GM21423 (cell line): ENCODE measurements around the gene RCCD1.

ENCODE experiments used
- ATAC-seq: cut with Tn5 transposase; IDR thresholded peaks from one replicate; pipeline ENCODE4 v1.9.1; 2021; ENCODE audit warnings: mild to moderate bottlenecking, moderate library complexity; ENCODE audit not compliant: unreplicated experiment

Gene RCCD1

DNA sequence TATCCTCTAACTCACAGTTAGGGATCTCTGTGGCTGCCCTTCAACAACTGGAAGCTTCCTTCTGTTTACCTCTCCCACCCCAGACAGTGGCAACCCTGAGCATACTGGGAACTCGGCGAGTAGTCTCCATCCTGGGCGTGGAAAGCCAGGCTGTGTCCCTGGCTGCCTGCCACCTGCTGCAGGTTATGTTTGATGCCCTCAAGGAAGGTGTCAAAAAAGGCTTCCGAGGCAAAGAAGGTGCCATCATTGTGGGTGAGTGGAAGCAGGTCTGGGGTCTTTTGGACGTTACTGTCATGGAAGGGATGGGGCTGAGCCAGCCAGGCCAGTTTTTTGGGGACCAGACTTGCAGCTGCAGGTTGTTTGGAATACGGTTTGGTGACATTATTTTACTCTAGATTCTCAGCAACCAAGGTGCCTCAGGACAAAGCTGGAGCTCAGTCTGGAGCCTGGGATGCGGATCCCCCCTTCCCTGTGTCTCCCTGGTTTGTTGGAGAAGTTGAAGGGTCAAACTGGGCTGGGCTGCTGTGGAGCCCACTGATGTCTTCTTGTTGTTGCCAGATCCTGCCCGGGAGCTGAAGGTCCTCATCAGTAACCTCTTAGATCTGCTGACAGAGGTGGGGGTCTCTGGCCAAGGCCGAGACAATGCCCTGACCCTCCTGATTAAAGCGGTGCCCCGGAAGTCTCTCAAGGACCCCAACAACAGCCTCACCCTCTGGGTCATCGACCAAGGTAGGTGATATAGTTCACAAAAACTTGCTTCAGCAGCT, 12.1 kb upstream of the RCCD1 start:
- ATAC-seq = no peak

DNA sequence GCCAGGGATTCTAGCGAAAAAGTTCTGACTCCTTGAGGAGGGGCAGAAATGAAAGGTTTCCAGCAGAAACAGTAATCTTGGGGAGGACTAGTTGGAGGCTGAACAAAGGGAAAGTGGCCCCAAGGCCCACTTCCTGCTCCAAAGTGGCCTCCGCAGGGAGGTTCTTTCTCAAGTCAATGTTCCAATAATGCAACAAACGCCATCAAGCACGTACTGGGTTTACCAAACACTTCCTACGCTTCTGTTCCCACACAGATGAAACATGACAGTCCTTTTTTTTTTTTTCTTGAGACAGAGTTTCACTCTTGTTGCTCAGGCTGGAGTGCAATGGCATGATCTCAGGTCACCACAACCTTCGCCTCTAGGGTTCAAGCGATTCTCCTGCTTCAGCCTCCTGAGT, 9.6 kb upstream of the RCCD1 start:
- no peak for ATAC-seq

DNA sequence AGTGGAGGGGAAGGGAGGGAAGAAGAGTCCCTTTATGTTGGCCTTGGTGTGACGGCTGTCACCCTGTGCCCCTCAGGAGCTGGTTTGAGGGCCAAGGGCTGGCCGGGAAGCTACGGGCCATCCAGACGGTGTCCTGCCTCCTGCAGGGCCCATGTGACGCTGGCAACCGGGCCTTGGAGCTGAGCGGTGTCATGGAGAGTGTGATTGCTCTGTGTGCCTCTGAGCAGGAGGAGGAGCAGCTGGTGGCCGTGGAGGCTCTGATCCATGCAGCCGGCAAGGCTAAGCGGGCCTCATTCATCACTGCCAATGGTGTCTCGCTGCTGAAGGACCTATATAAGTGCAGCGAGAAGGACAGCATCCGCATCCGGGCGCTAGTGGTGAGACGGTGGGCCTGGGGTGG, 8.1 kb upstream of the RCCD1 start:
- no peak for ATAC-seq

DNA sequence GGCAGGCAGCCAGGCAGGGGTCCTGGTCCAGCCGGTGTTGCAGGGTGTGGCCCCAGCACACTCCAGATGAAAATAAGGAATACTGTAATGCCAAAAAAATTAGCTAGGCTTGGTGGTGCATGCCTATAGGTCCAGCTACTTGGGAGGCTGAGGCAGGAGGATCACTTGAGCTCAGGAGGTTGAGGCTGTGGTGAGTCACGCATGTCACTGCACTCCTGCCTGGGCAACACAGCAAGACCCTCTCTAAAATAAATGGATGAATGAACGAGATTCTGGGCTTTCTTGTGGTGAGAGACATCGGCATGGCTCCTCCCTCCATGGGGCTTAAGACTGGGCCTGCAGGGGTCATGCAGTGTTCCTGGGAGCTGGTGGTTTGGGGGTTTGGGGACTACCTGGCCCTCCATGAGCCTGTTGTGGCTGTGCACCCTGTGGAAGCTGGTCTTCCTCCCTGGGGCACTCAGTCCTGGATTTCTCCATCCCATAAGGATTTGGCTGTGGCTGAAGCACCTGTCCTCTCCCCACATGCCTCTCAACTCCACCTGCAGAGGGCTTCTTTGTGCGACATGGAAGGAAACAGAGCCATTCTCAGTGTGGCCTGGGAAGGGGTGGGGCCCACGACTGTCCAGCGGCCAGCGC, 7.6 kb upstream of the RCCD1 start:
- no peak for ATAC-seq

DNA sequence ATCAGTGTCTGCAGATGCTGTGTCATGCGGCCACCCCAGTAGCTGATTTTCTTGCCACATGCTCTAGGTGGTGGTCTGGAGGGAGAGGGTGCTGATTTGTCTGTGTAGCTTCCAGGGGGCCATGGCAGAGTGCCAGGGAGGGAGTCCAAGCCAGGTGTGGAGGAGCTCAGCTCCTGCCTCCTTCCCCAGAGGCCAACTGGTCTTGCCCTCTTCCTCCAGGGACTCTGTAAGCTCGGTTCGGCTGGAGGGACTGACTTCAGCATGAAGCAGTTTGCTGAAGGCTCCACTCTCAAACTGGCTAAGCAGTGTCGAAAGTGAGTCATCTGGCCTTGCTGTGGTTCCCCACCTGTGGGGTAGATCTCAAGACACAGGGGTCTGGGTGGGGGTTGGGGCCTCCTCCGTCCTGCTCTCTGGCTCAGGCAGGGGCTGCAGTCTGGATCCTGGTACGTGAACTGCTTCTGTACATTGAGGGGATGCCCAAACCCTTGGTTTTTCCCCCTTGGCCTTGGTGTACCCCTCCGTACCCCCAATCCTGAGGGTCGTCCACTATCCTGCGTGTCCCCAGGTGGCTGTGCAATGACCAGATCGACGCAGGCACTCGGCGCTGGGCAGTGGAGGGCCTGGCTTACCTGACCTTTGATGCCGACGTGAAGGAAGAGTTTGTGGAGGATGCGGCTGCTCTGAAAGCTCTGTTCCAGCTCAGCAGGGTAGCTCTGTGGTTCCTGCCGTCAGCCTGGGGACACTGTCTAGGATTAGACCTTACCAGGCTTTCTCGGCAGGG, 6.9 kb upstream of the RCCD1 start:
- no peak for ATAC-seq

DNA sequence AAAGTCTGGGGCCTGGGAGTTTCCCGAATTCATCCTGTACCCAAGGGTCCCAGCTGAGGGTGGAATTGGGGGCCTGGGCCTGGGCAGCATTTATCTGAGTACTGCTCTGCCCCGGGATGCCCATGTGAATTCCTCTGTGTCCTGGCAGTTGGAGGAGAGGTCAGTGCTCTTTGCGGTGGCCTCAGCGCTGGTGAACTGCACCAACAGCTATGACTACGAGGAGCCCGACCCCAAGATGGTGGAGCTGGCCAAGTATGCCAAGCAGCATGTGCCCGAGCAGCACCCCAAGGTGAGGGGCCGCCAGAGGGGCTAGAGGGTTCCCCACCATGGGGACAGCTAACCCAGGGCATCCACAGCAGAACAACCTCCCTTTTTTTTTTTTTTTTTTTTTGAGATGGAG, 6.2 kb upstream of the RCCD1 start:
- ATAC-seq = no peak

DNA sequence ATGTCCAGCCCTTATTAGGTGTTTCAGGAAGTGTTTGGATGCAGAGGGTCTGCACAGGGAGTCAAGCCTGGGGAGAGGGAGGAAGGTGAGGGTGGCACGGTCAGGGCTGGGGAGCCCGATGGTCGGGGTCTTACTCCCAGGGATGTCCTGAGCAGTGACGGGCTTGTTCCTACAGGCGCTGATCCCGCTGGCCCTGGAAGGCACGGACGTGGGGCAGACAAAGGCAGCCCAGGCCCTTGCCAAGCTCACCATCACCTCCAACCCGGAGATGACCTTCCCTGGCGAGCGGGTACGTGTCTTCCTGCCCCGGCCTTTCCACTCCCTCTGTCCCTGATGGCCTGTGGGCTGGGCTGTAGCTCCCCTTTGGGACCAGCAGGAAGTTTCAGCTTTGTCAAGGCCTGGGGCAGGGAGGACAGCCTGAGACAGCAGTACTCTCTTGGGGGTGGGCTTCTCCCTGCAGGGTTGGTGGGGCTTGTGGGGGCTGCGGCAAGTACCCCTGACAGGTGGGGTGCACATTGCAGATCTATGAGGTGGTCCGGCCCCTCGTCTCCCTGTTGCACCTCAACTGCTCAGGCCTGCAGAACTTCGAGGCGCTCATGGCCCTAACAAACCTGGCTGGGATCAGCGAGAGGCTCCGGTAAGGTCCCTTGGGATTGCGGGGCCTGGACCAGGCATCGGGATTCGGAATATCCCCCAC, 4.6 kb upstream of the RCCD1 start:
- no peak for ATAC-seq

DNA sequence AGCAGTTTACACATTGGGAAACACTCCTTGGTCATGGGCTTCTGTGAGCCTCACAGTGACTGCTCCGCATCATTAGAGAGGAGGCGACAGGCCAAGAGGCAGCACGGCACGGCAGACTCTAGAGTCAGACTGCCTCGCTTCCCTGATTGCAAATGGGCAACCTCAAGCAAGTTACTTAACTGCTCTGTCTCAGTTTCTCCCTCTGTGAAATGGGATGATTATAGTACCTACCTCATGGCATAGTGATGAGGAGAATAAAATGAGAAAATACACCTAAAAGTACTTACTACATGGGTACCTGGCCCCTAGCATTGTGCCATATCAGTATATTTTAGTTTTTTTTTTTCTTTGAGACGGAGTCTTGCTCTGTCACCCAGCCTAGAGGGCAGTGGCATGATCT, 4.0 kb upstream of the RCCD1 start:
- ATAC-seq = no peak

DNA sequence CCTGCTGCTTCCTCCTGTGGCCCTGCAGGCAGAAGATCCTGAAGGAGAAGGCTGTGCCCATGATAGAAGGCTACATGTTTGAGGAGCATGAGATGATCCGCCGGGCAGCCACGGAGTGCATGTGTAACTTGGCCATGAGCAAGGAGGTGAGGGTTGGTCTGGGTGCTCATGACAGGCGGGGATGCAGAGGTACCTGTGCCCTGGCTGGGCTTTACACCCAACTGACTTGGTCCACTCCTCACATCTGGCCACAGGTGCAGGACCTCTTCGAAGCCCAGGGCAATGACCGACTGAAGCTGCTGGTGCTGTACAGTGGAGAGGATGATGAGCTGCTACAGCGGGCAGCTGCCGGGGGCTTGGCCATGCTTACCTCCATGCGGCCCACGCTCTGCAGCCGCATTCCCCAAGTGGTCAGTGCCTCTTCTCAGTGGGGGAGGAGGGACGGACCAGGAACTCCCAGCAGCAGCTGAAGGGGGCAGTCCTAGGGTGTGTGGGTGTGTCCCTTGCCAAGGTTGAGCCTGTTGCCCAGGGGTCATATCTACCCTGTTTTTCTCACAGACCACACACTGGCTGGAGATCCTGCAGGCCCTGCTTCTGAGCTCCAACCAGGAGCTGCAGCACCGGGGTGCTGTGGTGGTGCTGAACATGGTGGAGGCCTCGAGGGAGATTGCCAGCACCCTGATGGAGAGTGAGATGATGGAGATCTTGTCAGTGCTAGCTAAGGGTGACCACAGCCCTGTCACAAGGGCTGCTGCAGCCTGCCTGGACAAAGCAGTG, 1.6 kb upstream of the RCCD1 start:
- no peak for ATAC-seq

DNA sequence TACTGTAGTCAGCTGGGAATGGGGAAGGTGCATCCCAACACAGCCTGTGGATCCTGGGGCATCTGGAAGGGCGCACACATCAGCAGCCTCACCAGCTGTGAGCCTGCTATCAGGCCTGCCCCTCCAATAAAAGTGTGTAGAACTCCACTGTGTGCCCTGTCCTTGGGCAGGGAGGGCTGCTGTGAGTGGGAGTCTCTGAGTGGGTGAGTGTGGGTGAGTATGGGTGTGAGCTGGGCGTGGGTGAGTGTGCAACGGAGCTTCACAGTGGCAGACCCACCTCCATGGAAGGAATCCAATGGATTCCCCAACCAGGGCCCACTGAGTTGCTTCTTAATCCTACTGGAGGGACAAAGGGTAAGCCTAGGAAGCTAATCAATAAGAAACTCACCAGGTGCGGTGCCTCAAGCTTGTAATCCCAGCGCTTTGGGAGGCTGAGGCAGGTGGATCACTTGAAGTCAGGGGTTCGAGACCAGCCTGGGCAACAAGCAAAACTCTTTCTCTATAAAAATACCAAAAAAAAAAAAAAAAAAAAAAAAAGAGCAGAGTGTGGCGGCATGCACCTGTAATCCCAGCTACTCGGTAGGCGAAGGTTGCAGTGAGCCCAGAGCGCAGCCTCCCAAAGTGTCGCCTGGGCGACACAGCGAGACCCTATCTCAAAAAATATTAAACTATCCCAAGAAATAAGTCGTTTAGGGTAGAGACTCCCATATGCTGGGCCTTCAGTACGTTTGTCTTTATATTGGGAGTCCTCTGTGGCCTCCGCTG, 555 bp upstream of the RCCD1 start:
- ATAC-seq = no peak

DNA sequence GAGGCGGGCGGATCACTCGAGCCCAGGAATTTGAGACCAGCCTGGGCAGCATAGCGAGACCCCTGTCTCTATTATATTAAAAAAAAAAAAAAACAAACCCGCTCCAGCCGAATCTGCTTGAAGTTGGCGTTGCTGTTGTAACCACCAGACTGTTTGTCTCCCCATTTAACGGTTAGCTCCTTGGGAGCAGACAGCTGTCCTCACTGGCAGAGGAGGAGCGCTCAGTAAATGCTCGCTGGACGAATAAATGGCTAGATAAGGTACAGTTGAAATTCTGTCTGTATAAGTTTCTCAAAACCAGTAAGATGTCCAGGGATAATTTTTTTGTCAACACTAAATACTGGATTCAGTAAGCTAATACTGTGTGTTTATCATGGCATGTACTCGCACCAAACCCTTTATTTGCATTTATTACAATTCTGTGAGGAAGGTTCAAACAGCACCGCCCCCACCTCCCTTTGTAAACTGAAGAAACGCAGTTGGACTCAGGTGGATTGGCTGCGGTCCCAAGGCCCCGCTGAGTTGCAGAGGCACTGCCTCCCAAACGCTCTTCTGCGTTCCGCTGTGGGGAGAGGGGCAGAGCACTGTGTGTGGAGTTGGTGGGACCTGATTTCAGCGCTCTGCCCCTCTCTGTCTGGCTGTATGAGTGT, 1.1 kb downstream of the RCCD1 start:
- ATAC-seq = no peak

DNA sequence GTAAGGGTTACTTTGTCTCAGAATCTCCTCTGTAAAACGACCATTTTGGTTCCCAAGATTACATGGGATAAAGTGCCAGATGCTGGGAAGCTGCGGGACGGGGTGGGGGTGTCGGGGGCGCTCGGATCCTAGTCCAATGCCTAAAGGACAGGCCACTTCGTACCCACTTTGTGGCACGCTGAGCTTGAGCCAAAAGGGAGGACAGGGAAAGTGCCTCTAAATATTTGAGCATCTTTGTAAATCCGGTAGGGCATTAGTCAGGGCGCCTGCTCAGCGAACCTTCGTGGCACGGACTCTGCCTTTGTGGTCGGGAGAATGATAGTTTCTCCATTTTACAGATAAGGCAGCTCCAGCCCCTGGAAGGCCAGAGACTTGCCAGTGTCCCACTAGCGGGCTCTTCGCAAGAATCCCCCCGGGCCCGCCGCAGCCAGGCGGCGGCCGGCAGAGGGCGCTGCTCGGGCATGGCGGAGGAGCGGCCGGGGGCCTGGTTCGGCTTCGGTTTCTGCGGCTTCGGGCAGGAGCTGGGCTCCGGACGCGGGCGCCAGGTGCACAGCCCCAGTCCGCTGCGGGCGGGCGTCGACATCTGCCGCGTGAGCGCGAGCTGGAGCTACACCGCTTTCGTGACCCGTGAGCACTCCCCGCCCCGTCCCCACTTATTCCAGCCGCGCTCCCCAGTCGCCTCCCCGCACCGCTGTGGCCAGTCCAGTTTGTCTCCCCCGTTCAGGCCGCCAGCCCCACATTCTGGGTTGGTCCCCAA, 1.8 kb downstream of the RCCD1 start:
- no peak for ATAC-seq

DNA sequence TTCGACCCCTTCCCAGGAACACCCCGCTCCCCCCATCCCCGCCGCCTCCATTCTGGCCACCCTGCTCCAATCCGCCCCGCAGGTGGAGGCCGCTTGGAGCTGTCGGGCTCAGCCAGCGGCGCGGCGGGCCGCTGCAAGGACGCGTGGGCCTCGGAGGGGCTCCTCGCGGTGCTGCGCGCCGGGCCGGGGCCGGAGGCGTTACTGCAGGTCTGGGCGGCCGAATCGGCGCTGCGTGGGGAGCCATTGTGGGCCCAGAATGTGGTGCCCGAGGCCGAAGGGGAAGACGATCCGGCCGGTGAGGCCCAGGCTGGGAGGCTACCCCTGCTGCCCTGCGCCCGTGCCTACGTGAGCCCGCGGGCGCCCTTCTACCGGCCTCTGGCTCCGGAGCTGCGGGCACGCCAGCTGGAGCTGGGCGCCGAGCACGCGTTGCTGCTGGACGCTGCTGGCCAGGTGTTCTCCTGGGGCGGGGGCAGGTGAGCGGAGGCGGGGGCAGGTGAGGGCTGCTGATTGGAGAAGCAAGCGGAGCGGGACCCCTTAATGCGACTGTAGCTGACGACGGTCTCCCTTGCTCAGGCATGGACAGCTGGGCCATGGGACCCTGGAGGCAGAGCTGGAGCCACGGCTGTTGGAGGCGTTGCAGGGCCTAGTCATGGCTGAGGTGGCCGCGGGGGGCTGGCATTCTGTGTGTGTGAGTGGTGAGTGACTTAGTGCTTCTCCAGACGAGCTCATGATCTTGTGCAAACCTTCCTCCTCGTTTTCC, 2.5 kb downstream of the RCCD1 start:
- no peak for ATAC-seq

DNA sequence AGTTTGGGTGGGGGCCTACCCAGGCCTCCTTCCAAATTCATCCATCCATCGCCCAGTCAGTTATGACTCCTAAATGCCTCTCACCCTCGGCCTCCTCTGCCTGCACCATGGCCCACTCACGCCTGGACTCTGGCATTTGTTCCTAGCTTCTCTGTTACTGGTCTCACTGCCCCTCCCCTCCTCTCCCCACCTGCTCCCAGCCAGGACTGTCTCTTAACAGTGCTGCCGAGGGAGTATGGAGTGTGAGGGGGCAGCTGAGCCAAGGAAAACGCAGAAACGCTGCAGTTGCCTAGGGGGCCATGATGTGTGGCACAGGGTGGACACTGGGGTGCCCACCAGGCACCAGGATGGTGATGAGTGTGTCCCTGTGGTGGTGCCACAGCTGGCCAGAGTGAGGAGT, 3.1 kb downstream of the RCCD1 start:
- ATAC-seq = no peak

DNA sequence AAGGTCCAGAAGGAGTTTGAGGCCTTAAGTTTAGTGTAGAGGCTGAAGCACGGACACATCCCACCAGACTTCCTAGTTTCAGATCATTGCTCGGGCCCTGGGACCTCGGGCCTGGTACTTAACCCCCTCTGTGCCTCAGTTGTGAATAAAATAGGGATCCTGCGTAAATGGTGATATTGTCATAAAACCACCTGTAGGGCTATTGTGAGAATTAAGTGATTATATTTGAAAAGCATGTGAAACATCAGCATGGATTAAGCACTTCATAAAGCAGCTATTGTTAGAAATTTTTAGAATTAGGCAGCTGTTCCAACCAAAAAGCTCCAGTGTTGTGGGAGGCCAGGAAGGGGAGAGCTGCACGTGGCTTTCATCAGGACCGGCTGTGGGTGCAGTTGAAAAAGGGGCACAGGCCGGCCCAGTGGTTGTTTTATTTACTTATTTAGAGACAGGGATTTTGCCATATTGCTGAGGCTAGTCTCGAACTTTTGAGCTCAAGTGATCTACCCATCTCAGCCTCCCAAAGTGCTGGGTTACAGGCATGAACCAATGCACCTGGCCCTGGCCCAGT, 4.4 kb downstream of the RCCD1 start:
- ATAC-seq = no peak

DNA sequence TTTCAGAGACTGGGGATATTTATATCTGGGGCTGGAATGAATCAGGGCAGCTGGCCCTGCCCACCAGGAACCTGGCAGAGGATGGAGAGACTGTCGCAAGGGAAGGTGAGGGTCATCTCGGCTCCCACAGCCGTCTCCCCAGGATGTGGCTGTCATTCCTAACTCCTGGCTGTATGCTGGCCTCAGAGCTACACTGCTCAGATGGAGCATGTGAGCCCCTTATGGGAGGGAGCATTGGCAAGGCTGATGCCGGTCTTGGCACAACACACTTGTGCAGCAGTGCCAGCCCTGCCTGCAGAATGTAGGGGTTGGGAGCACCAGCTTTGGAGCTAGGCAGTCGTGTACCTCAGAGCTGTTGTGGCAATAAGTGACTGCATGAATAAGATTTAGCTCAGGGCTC, 5.2 kb downstream of the RCCD1 start:
- no peak for ATAC-seq

DNA sequence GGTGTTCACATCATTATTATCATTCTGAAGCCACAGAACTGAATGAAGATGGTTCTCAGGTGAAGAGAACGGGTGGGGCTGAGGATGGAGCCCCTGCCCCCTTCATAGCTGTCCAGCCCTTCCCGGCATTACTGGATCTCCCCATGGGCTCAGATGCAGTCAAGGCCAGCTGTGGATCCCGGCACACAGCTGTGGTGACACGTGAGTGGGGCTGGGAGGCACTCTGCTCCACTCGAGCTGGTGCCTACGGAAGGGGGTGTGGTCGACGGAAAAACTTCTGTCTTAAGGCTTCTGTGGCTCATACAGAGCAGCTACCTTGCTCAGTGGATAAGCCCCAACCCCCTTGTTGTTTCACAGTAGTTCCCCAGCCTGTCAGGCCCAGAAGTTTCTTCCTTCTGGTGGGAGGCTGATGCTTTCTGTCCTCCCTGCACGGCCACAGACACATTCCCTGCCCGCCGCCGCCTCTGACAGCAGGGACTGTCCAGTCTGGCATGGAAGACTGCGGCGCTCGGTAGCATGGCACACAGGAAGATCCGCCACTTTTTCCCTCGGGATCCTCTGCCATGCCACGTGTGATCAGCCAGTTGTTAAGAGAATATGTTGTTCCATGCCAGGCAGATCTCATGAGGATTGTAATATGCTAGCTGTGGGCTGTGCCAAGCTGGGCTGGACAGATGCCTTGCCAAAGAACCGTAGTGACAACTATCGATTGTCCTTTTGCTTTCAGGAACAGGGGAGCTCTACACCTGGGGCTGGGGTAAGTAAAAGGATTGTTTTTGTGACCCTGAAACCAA, 5.8 kb downstream of the RCCD1 start:
- no peak for ATAC-seq
